B cell (primary cell): ENCODE results near the gene MMUT. TPM values are rescaled to one million over a fixed set of nuclear protein-coding genes. Genes with fewer than 3 reads are reported as not detected.

Source experiments
- ATAC-seq: fragments of 200-7000 bp; cut with Tn5 transposase; one replicate; pipeline ENCODE4 v1.10.0; 2021; ENCODE audit warnings: low read depth, mild to moderate bottlenecking, moderate number of reproducible peaks, moderate library complexity
- CTCF ChIA-PET: fragments of 350-600 bp; sonication (Branson Sonifier 250); formaldehyde crosslinking; loops from one replicate; lab custom pipeline; 2021; ENCODE audit warnings: antibody characterized with exemption, inconsistent platforms; lab: Charles Lee
- POLR2A ChIA-PET: fragments of 350-600 bp; sonication (Branson Sonifier 250); formaldehyde crosslinking; loops from one replicate; lab custom pipeline; 2021; ENCODE audit warnings: antibody characterized with exemption; lab: Charles Lee
- DNase-seq: peaks from one replicate; pipeline ENCODE4 v3.0.0; 2013
- H2AFZ ChIP-seq: 2 replicates; pipeline ENCODE4 v1.6.1; 2012; ENCODE audit warnings: mild to moderate bottlenecking, low read depth, low read length; ENCODE audit not compliant: insufficient read depth, poor library complexity, severe bottlenecking
- H3K27ac ChIP-seq, 2 donors: 1 replicate in 1 of 2; 2 replicates in 1 of 2; pipeline ENCODE4 v1.5.1; 2012 to 2013; ENCODE audit warnings: low read length in 2 of 2, mild to moderate bottlenecking in 2 of 2, moderate library complexity in 1 of 2
- H3K27me3 ChIP-seq, 4 experiments: fragments of 200-600 bp in 1 of 4; sonication (generic) in 1 of 4; replicated peaks in 1 of 4; 1 replicate in 2 of 4; 2 replicates in 2 of 4; pipeline versions ENCODE4 v1.6.1 to v1.7.0; 2013 to 2016; ENCODE audit warnings: low read length in 3 of 4, mild to moderate bottlenecking in 2 of 4, mixed read lengths in 1 of 4, moderate library complexity in 1 of 4; ENCODE audit not compliant: insufficient read depth in 4 of 4, control insufficient read depth in 3 of 4; ENCODE audit errors: control extremely low read depth in 1 of 4
- H3K36me3 ChIP-seq, 2 experiments: replicated peaks in 1 of 2; 1 replicate in 1 of 2; 2 replicates in 1 of 2; pipeline versions ENCODE4 v1.6.1 to v1.7.1; 2013; ENCODE audit warnings: low read length in 1 of 2; ENCODE audit not compliant: insufficient read depth in 2 of 2, control insufficient read depth in 1 of 2; ENCODE audit errors: control extremely low read depth in 1 of 2, extremely low read depth in 1 of 2
- H3K4me1 ChIP-seq, 2 donors: fragments of 200-600 bp in 1 of 2; sonication (generic) in 1 of 2; 1 replicate in 1 of 2; 2 replicates in 1 of 2; pipeline versions ENCODE4 v1.5.1 to v1.6.1; 2013 to 2017; ENCODE audit warnings: low read length in 2 of 2; ENCODE audit not compliant: control insufficient read depth in 2 of 2, insufficient read depth in 2 of 2
- H3K4me2 ChIP-seq: replicated peaks from 2 replicates; pipeline ENCODE3; 2012; ENCODE audit warnings: mild to moderate bottlenecking, low read depth, low read length; ENCODE audit not compliant: poor library complexity, severe bottlenecking
- H3K4me3 ChIP-seq, 5 experiments: fragments of 200-600 bp in 1 of 5; sonication (generic) in 1 of 5; 1 replicate in 3 of 5; 2 replicates in 2 of 5; pipeline versions ENCODE4 v1.5.1 to v1.7.0; 2011 to 2016; ENCODE audit warnings: low read length in 4 of 5, mild to moderate bottlenecking in 4 of 5, low read depth in 2 of 5, control low read depth in 1 of 5, moderate library complexity in 1 of 5; ENCODE audit not compliant: insufficient read depth in 1 of 5; ENCODE audit errors: control extremely low read depth in 1 of 5, extremely low read depth in 1 of 5
- H3K79me2 ChIP-seq: fragments of 200-600 bp; sonication (generic); one replicate; pipeline ENCODE4 v1.6.0; 2016; ENCODE audit warnings: low read length; ENCODE audit not compliant: control insufficient read depth, insufficient read depth
- H3K9ac ChIP-seq: fragments of 200-600 bp; sonication (generic); 2 replicates; pipeline ENCODE4 v1.6.1; 2017; ENCODE audit warnings: mild to moderate bottlenecking, low read length, moderate library complexity
- H3K9me3 ChIP-seq, 3 donors: one replicate each; pipeline versions ENCODE4 v1.6.1 to v1.7.1; 2013; ENCODE audit warnings: low read length in 2 of 3; ENCODE audit not compliant: control insufficient read depth in 2 of 3, insufficient read depth in 1 of 3; ENCODE audit errors: control extremely low read depth in 1 of 3
- H4K20me1 ChIP-seq: 2 replicates; pipeline ENCODE4 v1.6.0; 2012; ENCODE audit warnings: mild to moderate bottlenecking, low read length; ENCODE audit not compliant: insufficient read depth, control insufficient read depth, poor library complexity, severe bottlenecking
- H3K27ac Mint-ChIP-seq: one replicate; pipeline ENCODE4 v1.8.0; 2021; ENCODE audit warnings: mixed read lengths
- H3K27me3 Mint-ChIP-seq: one replicate; pipeline ENCODE4 v1.8.0; 2021; ENCODE audit warnings: mixed read lengths
- H3K4me1 Mint-ChIP-seq: one replicate; pipeline ENCODE4 v1.8.0; 2021; ENCODE audit warnings: mixed read lengths
- H3K4me3 Mint-ChIP-seq: one replicate; pipeline ENCODE4 v1.8.0; 2021; ENCODE audit warnings: mixed read lengths
- H3K9me3 Mint-ChIP-seq: one replicate; pipeline ENCODE4 v1.8.0; 2022; ENCODE audit warnings: mixed read lengths; ENCODE audit not compliant: insufficient read depth
- EZH2 ChIP-seq: IDR thresholded peaks from 2 replicates; pipeline ENCODE4 v1.6.1; 2012; ENCODE audit warnings: borderline replicate concordance, low read depth, mild to moderate bottlenecking, moderate library complexity, low read length; ENCODE audit not compliant: insufficient read depth, poor library complexity, severe bottlenecking
- WGBS: methylation state at CpG from one replicate; pipeline ENCODE4 v1.1.5; 2013; ENCODE audit warnings: missing lambda C conversion rate; ENCODE audit not compliant: insufficient coverage; 5-methylcytosine and 5-hydroxymethylcytosine counted together
- intact Hi-C: fragments of 100-400 bp; cut with micrococcal nuclease; formaldehyde crosslinking; loops from one replicate; pipeline ENCODE4 v1.10.0; 2022
- polyA plus RNA-seq: library from polyadenylated mRNA; depleted of rRNA; stranded (reverse); fragments of >200 nt; gene quantifications from 2 replicates; pipeline ENCODE4 v1.2.3, GENCODE V29; 2012
- total RNA-seq, 2 donors: library from RNA; stranded (reverse); fragments of 120-200 nt in 1 of 2; gene quantifications; 1 replicate in 1 of 2; 2 replicates in 1 of 2; pipeline versions ENCODE4 v1.2.3 to v1.2.4, GENCODE V29; 2013 to 2022
- TF ChIP-seq, protein P1 (sequence below): fragments of 200-600 bp; IDR thresholded peaks from one replicate; pipeline ENCODE4 v1.8.0; 2022; ENCODE audit warnings: antibody characterized with exemption, mild to moderate bottlenecking

The MMUT gene
- total and polyA plus RNA-seq, 2 donors (not counting 1 experiment from before 2014, with no cell fraction given) = 3.9 to 10.6 TPM

DNA sequence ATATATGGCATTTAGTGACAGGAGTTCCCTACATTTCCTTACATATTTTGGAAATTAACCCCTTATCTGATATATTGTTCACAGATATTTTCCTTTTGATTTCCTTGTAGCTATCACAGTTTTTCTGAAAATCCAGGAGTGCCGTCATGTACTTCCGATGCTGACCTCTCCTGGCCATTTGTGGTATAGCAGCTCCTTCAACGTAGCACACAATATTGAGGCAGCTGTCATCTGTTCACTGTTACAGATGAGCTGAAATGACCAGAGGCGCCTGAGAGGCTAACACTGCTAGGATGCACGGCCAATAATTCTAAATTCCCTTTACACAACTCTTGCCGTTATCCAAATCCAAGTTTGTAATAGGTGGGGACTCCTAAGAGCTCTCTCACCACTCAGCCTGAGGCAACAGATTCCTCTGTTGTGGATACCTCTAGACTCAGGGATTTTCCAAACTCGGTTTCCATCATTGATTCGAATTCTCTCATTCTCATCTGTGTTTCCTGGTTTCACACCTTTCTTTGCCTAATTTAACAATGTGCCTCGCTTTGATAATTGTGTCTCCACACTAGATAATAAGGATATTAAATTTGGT lies 53.0 kb downstream of the MMUT start:
- 26% methylated on average over 5 of the region's 9 CpGs for WGBS
- Histone ChIP-seq H2AFZ (no peak overlapping the region), H3K9ac (no peak overlapping the region), H4K20me1 (no peaks in the 10 kb centered on the region), H3K36me3 (no peaks in the 10 kb centered on the region), H3K27ac (no peak overlapping the region), H3K9me3 (no peaks in the 10 kb centered on the region), H3K27me3 (no peaks in the 10 kb centered on the region), H3K4me1 (no peaks in the 10 kb centered on the region), H3K4me3 (no peak overlapping the region), H3K4me2 (no peak overlapping the region), H3K79me2 (no peaks in the 10 kb centered on the region)
- H3K9me3 Mint-ChIP-seq = no peaks in the 10 kb centered on the region
- ChIA-PET POLR2A (no interaction called here), CTCF (interaction anchor here (0.6 to 2.9 kb wide), 14 partner anchors 8 to 1997 kb away, joined by 3 to 11 read pairs (median 5); no protein-coding TSS in a partner anchor)
- TF ChIP-seq, protein P1, sequence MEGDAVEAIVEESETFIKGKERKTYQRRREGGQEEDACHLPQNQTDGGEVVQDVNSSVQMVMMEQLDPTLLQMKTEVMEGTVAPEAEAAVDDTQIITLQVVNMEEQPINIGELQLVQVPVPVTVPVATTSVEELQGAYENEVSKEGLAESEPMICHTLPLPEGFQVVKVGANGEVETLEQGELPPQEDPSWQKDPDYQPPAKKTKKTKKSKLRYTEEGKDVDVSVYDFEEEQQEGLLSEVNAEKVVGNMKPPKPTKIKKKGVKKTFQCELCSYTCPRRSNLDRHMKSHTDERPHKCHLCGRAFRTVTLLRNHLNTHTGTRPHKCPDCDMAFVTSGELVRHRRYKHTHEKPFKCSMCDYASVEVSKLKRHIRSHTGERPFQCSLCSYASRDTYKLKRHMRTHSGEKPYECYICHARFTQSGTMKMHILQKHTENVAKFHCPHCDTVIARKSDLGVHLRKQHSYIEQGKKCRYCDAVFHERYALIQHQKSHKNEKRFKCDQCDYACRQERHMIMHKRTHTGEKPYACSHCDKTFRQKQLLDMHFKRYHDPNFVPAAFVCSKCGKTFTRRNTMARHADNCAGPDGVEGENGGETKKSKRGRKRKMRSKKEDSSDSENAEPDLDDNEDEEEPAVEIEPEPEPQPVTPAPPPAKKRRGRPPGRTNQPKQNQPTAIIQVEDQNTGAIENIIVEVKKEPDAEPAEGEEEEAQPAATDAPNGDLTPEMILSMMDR = peak; percentile 89
- TF ChIP-seq EZH2 = no peak
- ATAC-seq = peak; percentile 54
- H3K4me3 Mint-ChIP-seq = no peak overlapping the region
- H3K4me1 Mint-ChIP-seq = no peaks in the 10 kb centered on the region
- peak; percentile 53 for DNase-seq
- H3K27ac Mint-ChIP-seq = no peak overlapping the region
- intact Hi-C loops = loop anchor here (2.0 kb wide), 1 partner anchor 1995 kb away; no protein-coding TSS in a partner anchor
- peaks cover 9% of the 10 kb centered on the region for H3K27me3 Mint-ChIP-seq

DNA sequence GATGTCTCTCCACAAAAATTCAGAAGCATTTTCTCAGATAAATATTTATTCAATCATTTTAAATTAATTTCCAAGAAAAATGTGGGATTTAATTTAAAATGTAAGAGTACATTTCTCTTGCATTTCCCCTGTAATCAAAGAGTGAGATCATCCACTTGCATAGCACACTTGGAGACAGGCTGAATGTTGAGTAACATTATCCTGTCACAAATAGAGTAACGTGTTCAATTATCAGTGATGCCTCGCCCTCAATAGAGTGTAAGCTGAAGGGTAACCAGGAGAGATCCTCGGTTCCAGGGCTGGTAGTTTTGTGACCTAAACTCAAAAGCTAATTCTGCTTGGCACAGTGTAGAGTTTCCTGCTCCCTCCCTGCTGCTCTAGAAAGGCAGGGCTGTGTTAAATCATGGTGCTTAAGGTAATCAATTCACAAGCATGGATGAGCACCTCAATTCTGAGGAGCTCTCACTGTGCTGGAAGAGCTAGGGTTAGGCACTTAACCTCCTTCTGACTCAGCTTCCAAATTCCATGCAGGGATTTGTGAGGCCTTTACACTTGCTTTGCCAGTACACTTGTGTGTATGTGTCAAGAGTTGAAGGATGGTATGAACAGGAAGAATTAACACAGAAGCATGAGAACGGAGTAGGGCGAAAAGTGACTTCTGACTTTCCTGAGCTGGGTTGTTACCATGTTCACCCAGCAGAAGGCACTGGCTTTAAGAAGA lies 56.6 kb downstream of the MMUT start:
- Histone ChIP-seq H3K36me3 (no peaks in the 10 kb centered on the region), H3K9me3 (no peaks in the 10 kb centered on the region), H3K27ac (no peak overlapping the region), H2AFZ (no peak overlapping the region), H3K4me2 (no peak overlapping the region), H3K4me3 (no peak overlapping the region), H3K9ac (no peak overlapping the region), H3K27me3 (no peaks in the 10 kb centered on the region), H4K20me1 (no peaks in the 10 kb centered on the region), H3K4me1 (no peaks in the 10 kb centered on the region), H3K79me2 (no peaks in the 10 kb centered on the region)
- intact Hi-C loops = no loop called here
- POLR2A ChIA-PET = no interaction called here
- no peak overlapping the region for H3K4me3 Mint-ChIP-seq
- no peak overlapping the region for H3K27ac Mint-ChIP-seq
- H3K27me3 Mint-ChIP-seq = peaks cover 1% of the 10 kb centered on the region
- CTCF ChIA-PET = no interaction called here
- H3K4me1 Mint-ChIP-seq = no peaks in the 10 kb centered on the region
- TF ChIP-seq EZH2 = no peak
- TF ChIP-seq, protein P1 = no peak
- ATAC-seq (no peak), DNase-seq (no peak)
- WGBS = 87% methylated on average over 3 of the region's 5 CpGs
- H3K9me3 Mint-ChIP-seq = peaks cover 3% of the 10 kb centered on the region
